SU-DHL-6 (cell line): Measurements from ENCODE around the gene SLC25A29.

Source experiments
- H2AFZ ChIP-seq: fragments of 200-600 bp; sonication (generic); 2 replicates; pipeline ENCODE4 v1.6.1; 2014; ENCODE audit warnings: low read depth, mild to moderate bottlenecking, moderate library complexity, mixed read lengths, antibody characterized with exemption, low read length; ENCODE audit not compliant: severe bottlenecking
- H3F3A ChIP-seq: fragments of 200-600 bp; shearing (Covaris generic); 2 replicates; pipeline ENCODE4 v1.6.0; 2016; ENCODE audit warnings: antibody characterized with exemption, mild to moderate bottlenecking; ENCODE audit not compliant: insufficient read depth
- H3K27ac ChIP-seq: fragments of 200-600 bp; sonication (generic); 2 replicates; pipeline ENCODE4 v1.5.1; 2016; ENCODE audit warnings: low read depth, mild to moderate bottlenecking, low read length, moderate library complexity, mixed read lengths
- H3K27me3 ChIP-seq: fragments of 200-600 bp; sonication (generic), shearing (Covaris generic); 2 replicates; pipeline ENCODE4 v1.6.0; 2014; ENCODE audit warnings: mild to moderate bottlenecking, low read length
- H3K36me3 ChIP-seq: fragments of 200-600 bp; sonication (generic); 2 replicates; pipeline ENCODE4 v1.6.1; 2014; ENCODE audit warnings: mild to moderate bottlenecking, low read length, mixed read lengths
- H3K4me2 ChIP-seq: fragments of 300-600, 200-600 bp; shearing (Covaris generic), sonication (generic); 2 replicates; pipeline ENCODE4 v1.6.0; 2014; ENCODE audit warnings: low read length, low read depth, mild to moderate bottlenecking; ENCODE audit not compliant: poor library complexity, severe bottlenecking
- H3K4me3 ChIP-seq: fragments of 200-600 bp; sonication (generic); 2 replicates; pipeline ENCODE4 v1.5.1; 2014; ENCODE audit warnings: antibody characterized with exemption, low read length, mild to moderate bottlenecking, mixed read lengths; ENCODE audit not compliant: insufficient read depth, poor library complexity, severe bottlenecking
- H3K79me2 ChIP-seq: fragments of 200-600 bp; sonication (generic); 2 replicates; pipeline ENCODE4 v1.6.1; 2014; ENCODE audit warnings: mild to moderate bottlenecking, low read length, moderate library complexity; ENCODE audit not compliant: insufficient read depth
- H3K9ac ChIP-seq: fragments of 200-600 bp; sonication (generic); 2 replicates; pipeline ENCODE4 v1.7.0; 2014; ENCODE audit warnings: mild to moderate bottlenecking, low read length
- H3K9me2 ChIP-seq: fragments of 200-600 bp; sonication (generic); replicated peaks from 2 replicates; pipeline ENCODE4 v1.6.1; 2014; ENCODE audit warnings: low read length; ENCODE audit not compliant: insufficient read depth
- H3K9me3 ChIP-seq: fragments of 200-600 bp; sonication (generic); 2 replicates; pipeline ENCODE4 v1.6.1; 2014; ENCODE audit warnings: low read length, mixed read lengths; ENCODE audit not compliant: insufficient read depth
- H4K20me1 ChIP-seq: fragments of 200-600 bp; sonication (generic); 2 replicates; pipeline ENCODE4 v1.6.1; 2014; ENCODE audit warnings: low read depth, mild to moderate bottlenecking, antibody characterized with exemption, low read length, moderate library complexity, mixed read lengths
- CTCF ChIP-seq: fragments of 200-600 bp; sonication (generic); IDR thresholded peaks from one replicate; pipeline ENCODE4 v1.5.1; 2017; ENCODE audit warnings: antibody characterized with exemption, mild to moderate bottlenecking, low read length, moderate library complexity; ENCODE audit not compliant: insufficient read depth, poor library complexity, severe bottlenecking
- EZH2phosphoT487 ChIP-seq: fragments of 200-600 bp; sonication (generic), shearing (Covaris generic); conservative IDR thresholded peaks from 2 replicates; pipeline ENCODE4 v1.6.1; 2018; ENCODE audit warnings: mild to moderate bottlenecking, antibody characterized with exemption, low read length, moderate library complexity, mixed read lengths

Gene SLC25A29

GRCh38 chr14:100332071-100332639, 25.9 kb upstream of the SLC25A29 start:
- Histone ChIP-seq H3K9ac (no peak overlapping the region), H3K36me3 (no peaks in the 10 kb centered on the region), H3F3A (no peaks in the 10 kb centered on the region), H2AFZ (no peak overlapping the region), H3K9me3 (no peaks in the 10 kb centered on the region), H3K4me2 (no peak overlapping the region), H3K9me2 (no peaks in the 10 kb centered on the region), H3K27me3 (no peaks in the 10 kb centered on the region), H3K27ac (no peak overlapping the region), H3K4me3 (no peak overlapping the region), H3K79me2 (no peaks in the 10 kb centered on the region), H4K20me1 (no peaks in the 10 kb centered on the region)
- TF ChIP-seq EZH2phosphoT487, result no peak

GRCh38 chr14:100330388-100330931, 24.2 kb upstream of the SLC25A29 start:
- H3K4me3 ChIP-seq, result no peak overlapping the region
- H3K27me3 ChIP-seq, result no peaks in the 10 kb centered on the region
- no peak overlapping the region for H2AFZ ChIP-seq
- H4K20me1 ChIP-seq, result no peaks in the 10 kb centered on the region
- no peak overlapping the region for H3K9ac ChIP-seq
- no peak overlapping the region for H3K4me2 ChIP-seq
- no peaks in the 10 kb centered on the region for H3K9me3 ChIP-seq
- H3K27ac ChIP-seq, result no peak overlapping the region
- H3K9me2 ChIP-seq, result no peaks in the 10 kb centered on the region
- no peaks in the 10 kb centered on the region for H3F3A ChIP-seq
- no peaks in the 10 kb centered on the region for H3K79me2 ChIP-seq
- no peaks in the 10 kb centered on the region for H3K36me3 ChIP-seq
- TF ChIP-seq EZH2phosphoT487, result no peak
- TF ChIP-seq CTCF, result no peak

- Histone ChIP-seq H3F3A (no peaks in the 10 kb centered on the region), H4K20me1 (no peaks in the 10 kb centered on the region), H3K27ac (no peak overlapping the region), H3K79me2 (no peaks in the 10 kb centered on the region), H3K36me3 (no peaks in the 10 kb centered on the region), H3K27me3 (no peaks in the 10 kb centered on the region), H3K4me3 (no peak overlapping the region), H3K9me3 (no peaks in the 10 kb centered on the region), H3K4me2 (no peak overlapping the region), H3K9me2 (no peaks in the 10 kb centered on the region), H2AFZ (no peak overlapping the region), H3K9ac (no peak overlapping the region)
- TF ChIP-seq CTCF (no peak), EZH2phosphoT487 (no peak)
These were observed 23.7 kb upstream of the SLC25A29 start for GRCh38 chr14:100330007-100330344.

- TF ChIP-seq CTCF (no peak), EZH2phosphoT487 (no peak)
- no peaks in the 10 kb centered on the region for H4K20me1 ChIP-seq
- H3K4me2 ChIP-seq, result no peak overlapping the region
- H3K27me3 ChIP-seq, result no peaks in the 10 kb centered on the region
- H3K4me3 ChIP-seq, result no peak overlapping the region
- no peaks in the 10 kb centered on the region for H3F3A ChIP-seq
- no peak overlapping the region for H3K27ac ChIP-seq
- H3K9me3 ChIP-seq, result no peaks in the 10 kb centered on the region
- H3K79me2 ChIP-seq, result no peaks in the 10 kb centered on the region
- no peaks in the 10 kb centered on the region for H3K9me2 ChIP-seq
- no peaks in the 10 kb centered on the region for H3K36me3 ChIP-seq
- no peak overlapping the region for H3K9ac ChIP-seq
- no peak overlapping the region for H2AFZ ChIP-seq
These were observed 23.2 kb upstream of the SLC25A29 start for GRCh38 chr14:100329233-100330006.
